Caco-2 (cell line): ENCODE measurements around the gene APOBEC3F. TPM values are rescaled to one million over a fixed set of nuclear protein-coding genes. Genes with fewer than 3 reads are reported as not detected.

ENCODE experiments used
- BruUV-seq: library from RNA; stranded (reverse); fragments of 400-500 nt; replicated peaks from 2 replicates; lab custom pipeline; 2021; lab: Mats Ljungman, UMichigan
- CTCF ChIA-PET: fragments of 300-600 bp; sonication (Branson Sonifier 250); formaldehyde crosslinking; loops from one replicate; lab custom pipeline; 2022; ENCODE audit warnings: antibody characterized with exemption; lab: Charles Lee
- POLR2A ChIA-PET: fragments of 300-600 bp; sonication (Branson Sonifier 250); formaldehyde crosslinking; loops from one replicate; lab custom pipeline; 2022; ENCODE audit warnings: antibody characterized with exemption; lab: Charles Lee
- DNase-seq, 2 experiments: peaks; one replicate each; pipeline versions ENCODE4 v3.0.0 to v3.0.0-alpha.2; 2020 to 2022
- H3K27me3 ChIP-seq: replicated peaks from 2 replicates; pipeline ENCODE4 v1.6.0; 2011; ENCODE audit warnings: low read length; ENCODE audit not compliant: control insufficient read depth, insufficient read depth
- H3K36me3 ChIP-seq: 2 replicates; pipeline ENCODE4 v1.5.1; 2011; ENCODE audit warnings: low read length; ENCODE audit not compliant: control insufficient read depth, insufficient read depth
- H3K4me1 ChIP-seq: fragments of 250-450 bp; sonication (Bioruptor Pico); 2 replicates; pipeline ENCODE4 v1.5.1; 2020; ENCODE audit warnings: mild to moderate bottlenecking
- H3K4me3 ChIP-seq: 2 replicates; pipeline ENCODE4 v1.5.1; 2011; ENCODE audit warnings: low read depth, mild to moderate bottlenecking, control low read depth, low read length
- H3K9me3 ChIP-seq: fragments of 250-450 bp; sonication (Bioruptor Pico); 2 replicates; pipeline ENCODE4 v1.5.1; 2020; ENCODE audit warnings: mild to moderate bottlenecking, moderate library complexity
- H3K27ac Mint-ChIP-seq: one replicate; pipeline ENCODE4 v1.8.0; 2022; ENCODE audit warnings: mixed read lengths; ENCODE audit not compliant: unreplicated experiment
- H3K27me3 Mint-ChIP-seq: one replicate; pipeline ENCODE4 v1.8.0; 2022; ENCODE audit warnings: mixed read lengths; ENCODE audit not compliant: insufficient read depth, unreplicated experiment
- H3K36me3 Mint-ChIP-seq: one replicate; pipeline ENCODE4 v1.8.0; 2022; ENCODE audit warnings: mild to moderate bottlenecking, mixed read lengths; ENCODE audit not compliant: insufficient read depth, unreplicated experiment
- H3K4me1 Mint-ChIP-seq: one replicate; pipeline ENCODE4 v1.8.0; 2022; ENCODE audit warnings: low read depth, mixed read lengths; ENCODE audit not compliant: unreplicated experiment
- H3K4me3 Mint-ChIP-seq: one replicate; pipeline ENCODE4 v1.8.0; 2022; ENCODE audit warnings: mild to moderate bottlenecking, moderate library complexity, mixed read lengths; ENCODE audit not compliant: unreplicated experiment
- H3K9me3 Mint-ChIP-seq: one replicate; pipeline ENCODE4 v1.8.0; 2022; ENCODE audit warnings: mixed read lengths; ENCODE audit not compliant: unreplicated experiment
- CTCF ChIP-seq, 2 experiments: fragments of 200-600 bp in 1 of 2; IDR thresholded peaks; 1 replicate in 1 of 2; 2 replicates in 1 of 2; pipeline versions ENCODE4 v1.5.1 to v1.8.0; 2011 to 2022; ENCODE audit warnings: antibody characterized with exemption in 1 of 2, control low read depth in 1 of 2, inconsistent platforms in 1 of 2, low read depth in 1 of 2, low read length in 1 of 2, mild to moderate bottlenecking in 1 of 2, moderate library complexity in 1 of 2; ENCODE audit not compliant: insufficient read depth in 1 of 2, severe bottlenecking in 1 of 2, unreplicated experiment in 1 of 2
- intact Hi-C: fragments of 100-400 bp; cut with micrococcal nuclease; formaldehyde crosslinking; loops from one replicate; pipeline ENCODE4 v1.10.0; 2022; ENCODE audit not compliant: unreplicated experiment
- total RNA-seq: library from RNA; stranded (reverse); gene quantifications from 2 replicates; pipeline ENCODE4 v1.2.3, GENCODE V29; 2022

The APOBEC3F gene
- total RNA-seq, 1 experiment from 2014 or later = 7.8 TPM

- no peaks in the 10 kb centered on the region for H3K27me3 Mint-ChIP-seq
- CTCF ChIA-PET = no interaction called here
These were observed 40.4 kb downstream of the APOBEC3F start for GRCh38 chr22:39081016-39081415.

GRCh38 chr22:39081598-39081997 lies 40.9 kb downstream of the APOBEC3F start:
- Histone ChIP-seq H3K4me1 (no peaks in the 10 kb centered on the region), H3K9me3 (no peaks in the 10 kb centered on the region), H3K27me3 (no peaks in the 10 kb centered on the region), H3K36me3 (no peaks in the 10 kb centered on the region), H3K4me3 (no peak overlapping the region)
- H3K4me3 Mint-ChIP-seq = no peak overlapping the region
- intact Hi-C loops = no loop called here
- H3K27me3 Mint-ChIP-seq = no peaks in the 10 kb centered on the region
- CTCF ChIA-PET = no interaction called here
- no peak for TF ChIP-seq CTCF (IDR thresholded peaks at IDR 0.05; ENCODE audit: insufficient read depth in 1 of 2, low read depth in 1 of 2, low read length in 1 of 2, severe bottlenecking in 1 of 2, unreplicated experiment in 1 of 2)
- no peak for DNase-seq
- POLR2A ChIA-PET = no interaction called here
- H3K36me3 Mint-ChIP-seq = no peaks in the 10 kb centered on the region
- H3K27ac Mint-ChIP-seq = no peak overlapping the region
- BruUV-seq = no TSS peak
- H3K4me1 Mint-ChIP-seq = no peaks in the 10 kb centered on the region
- no peaks in the 10 kb centered on the region for H3K9me3 Mint-ChIP-seq

More at GRCh38 chr22:39081016-39081415, 40.4 kb downstream of the APOBEC3F start:
- intact Hi-C loops = no loop called here
- H3K9me3 ChIP-seq = no peaks in the 10 kb centered on the region
- no peak overlapping the region for H3K4me3 ChIP-seq
- TF ChIP-seq CTCF (IDR thresholded peaks at IDR 0.05; ENCODE audit: insufficient read depth in 1 of 2, low read depth in 1 of 2, low read length in 1 of 2, severe bottlenecking in 1 of 2, unreplicated experiment in 1 of 2) = no peak
- H3K36me3 Mint-ChIP-seq = no peaks in the 10 kb centered on the region
- no TSS peak for BruUV-seq
- no peak for DNase-seq
- H3K9me3 Mint-ChIP-seq = no peaks in the 10 kb centered on the region
- H3K4me1 Mint-ChIP-seq = no peaks in the 10 kb centered on the region
- no peak overlapping the region for H3K27ac Mint-ChIP-seq
- POLR2A ChIA-PET = no interaction called here
- no peaks in the 10 kb centered on the region for H3K36me3 ChIP-seq
- H3K4me1 ChIP-seq = no peaks in the 10 kb centered on the region
- H3K27me3 ChIP-seq = no peaks in the 10 kb centered on the region
- H3K4me3 Mint-ChIP-seq = no peak overlapping the region

GRCh38 chr22:39083212-39084165 lies 42.8 kb downstream of the APOBEC3F start:
- no peaks in the 10 kb centered on the region for H3K4me1 ChIP-seq
- no peak for DNase-seq
- intact Hi-C loops = no loop called here
- BruUV-seq = no TSS peak
- no peak overlapping the region for H3K4me3 ChIP-seq
- H3K9me3 Mint-ChIP-seq = no peaks in the 10 kb centered on the region
- no peaks in the 10 kb centered on the region for H3K36me3 ChIP-seq
- CTCF ChIA-PET = no interaction called here
- H3K36me3 Mint-ChIP-seq = no peaks in the 10 kb centered on the region
- no peaks in the 10 kb centered on the region for H3K27me3 ChIP-seq
- no peak overlapping the region for H3K27ac Mint-ChIP-seq
- POLR2A ChIA-PET = no interaction called here
- H3K9me3 ChIP-seq = no peaks in the 10 kb centered on the region
- no peak for TF ChIP-seq CTCF (IDR thresholded peaks at IDR 0.05; ENCODE audit: insufficient read depth in 1 of 2, low read depth in 1 of 2, low read length in 1 of 2, severe bottlenecking in 1 of 2, unreplicated experiment in 1 of 2)
- no peaks in the 10 kb centered on the region for H3K27me3 Mint-ChIP-seq
- peaks cover 4% of the 10 kb centered on the region for H3K4me1 Mint-ChIP-seq
- no peak overlapping the region for H3K4me3 Mint-ChIP-seq
